Measurements from ENCODE around the gene PRR14. TPM values are rescaled to one million over a fixed set of nuclear protein-coding genes. Genes with fewer than 3 reads are reported as not detected.

Gene PRR14
- total RNA-seq, 3 donors from 2014 or later: 21.3 to 30.2 (median 26.9) TPM

- no peaks in the 10 kb centered on the region for H3K27me3 ChIP-seq
- no peak for DNase-seq (ENCODE audit: low spot score in 2 of 2)
- peaks cover 12% of the 10 kb centered on the region for H3K36me3 ChIP-seq
- intact Hi-C loops (cut with DNase I; ENCODE audit: low total_unique reads): no loop called here
- H3K27ac ChIP-seq: no peak overlapping the region
- H3K4me1 ChIP-seq: peaks cover 0 to 4% of the 10 kb centered on the region in 2 donors
- no peak for TF ChIP-seq CTCF (IDR thresholded peaks at IDR 0.05)
- no peak for TF ChIP-seq POLR2A (IDR thresholded peaks at IDR 0.05)
- no peak for TF ChIP-seq POLR2AphosphoS5 (IDR thresholded peaks at IDR 0.05)
- H3K4me3 ChIP-seq: no peak overlapping the region
- H3K9me3 ChIP-seq: no peaks in the 10 kb centered on the region
These were observed 16.7 kb downstream of the PRR14 start for GRCh38 chr16:30667361-30667905.

- no peaks in the 10 kb centered on the region for H3K9me3 ChIP-seq
- DNase-seq (ENCODE audit: low spot score in 2 of 2): no peak
- H3K4me3 ChIP-seq: no peak overlapping the region
- no peaks in the 10 kb centered on the region for H3K27me3 ChIP-seq
- no peak overlapping the region for H3K27ac ChIP-seq
- no peaks in the 10 kb centered on the region for H3K4me1 ChIP-seq
- peaks cover 8% of the 10 kb centered on the region for H3K36me3 ChIP-seq
- TF ChIP-seq POLR2A (IDR thresholded peaks at IDR 0.05) (no peak), POLR2AphosphoS5 (IDR thresholded peaks at IDR 0.05) (no peak), CTCF (IDR thresholded peaks at IDR 0.05) (no peak)
- intact Hi-C loops (cut with DNase I; ENCODE audit: low total_unique reads): no loop called here
These were observed 17.6 kb downstream of the PRR14 start for GRCh38 chr16:30668393-30668792.

GRCh38 chr16:30669026-30669902, 18.5 kb downstream of the PRR14 start:
- intact Hi-C loops (cut with DNase I; ENCODE audit: low total_unique reads): no loop called here
- Histone ChIP-seq H3K36me3 (peaks cover 8% of the 10 kb centered on the region), H3K27ac (no peak overlapping the region), H3K4me3 (no peak overlapping the region), H3K9me3 (no peaks in the 10 kb centered on the region), H3K27me3 (no peaks in the 10 kb centered on the region), H3K4me1 (no peaks in the 10 kb centered on the region)
- TF ChIP-seq POLR2A (IDR thresholded peaks at IDR 0.05) (no peak), POLR2AphosphoS5 (IDR thresholded peaks at IDR 0.05) (no peak), CTCF (IDR thresholded peaks at IDR 0.05) (no peak)
- no peak for DNase-seq (ENCODE audit: low spot score in 2 of 2)

GRCh38 chr16:30669903-30670824, 19.4 kb downstream of the PRR14 start:
- no peak for TF ChIP-seq CTCF (IDR thresholded peaks at IDR 0.05)
- no peak for TF ChIP-seq POLR2A (IDR thresholded peaks at IDR 0.05)
- no peak for TF ChIP-seq POLR2AphosphoS5 (IDR thresholded peaks at IDR 0.05)
- Histone ChIP-seq H3K4me3 (no peak overlapping the region), H3K27me3 (no peaks in the 10 kb centered on the region), H3K36me3 (peaks cover 8% of the 10 kb centered on the region), H3K4me1 (no peaks in the 10 kb centered on the region), H3K9me3 (no peaks in the 10 kb centered on the region), H3K27ac (no peak overlapping the region)
- intact Hi-C loops (cut with DNase I; ENCODE audit: low total_unique reads): no loop called here
- no peak for DNase-seq (ENCODE audit: low spot score in 2 of 2)
